Glutamatergic neuron (in vitro differentiated cells): ENCODE results near the gene PALD1. TPM values are rescaled to one million over a fixed set of nuclear protein-coding genes. Genes with fewer than 3 reads are reported as not detected.
"Not testable (repeated sequence)": the region's sequence is repeated elsewhere in the genome, so short reads cannot be mapped to it uniquely, and the experiment has no call there.

Source experiments
- DNase-seq: peaks from one replicate; pipeline ENCODE4 v3.0.0; 2022
- H3K27ac Mint-ChIP-seq: one replicate; pipeline ENCODE4 v1.8.0; 2020; ENCODE audit warnings: mild to moderate bottlenecking, mixed read lengths, inconsistent platforms; ENCODE audit not compliant: unreplicated experiment
- H3K27me3 Mint-ChIP-seq: one replicate; pipeline ENCODE4 v1.8.0; 2020; ENCODE audit warnings: mild to moderate bottlenecking, moderate library complexity, mixed read lengths, inconsistent platforms; ENCODE audit not compliant: unreplicated experiment
- H3K36me3 Mint-ChIP-seq: one replicate; pipeline ENCODE4 v1.8.0; 2020; ENCODE audit warnings: mild to moderate bottlenecking, mixed read lengths, inconsistent platforms; ENCODE audit not compliant: unreplicated experiment
- H3K4me1 Mint-ChIP-seq: one replicate; pipeline ENCODE4 v1.8.0; 2020; ENCODE audit warnings: mild to moderate bottlenecking, low read depth, mixed read lengths, inconsistent platforms; ENCODE audit not compliant: unreplicated experiment
- H3K4me3 Mint-ChIP-seq: one replicate; pipeline ENCODE4 v1.8.0; 2020; ENCODE audit warnings: mild to moderate bottlenecking, mixed read lengths, inconsistent platforms; ENCODE audit not compliant: unreplicated experiment
- H3K9me3 Mint-ChIP-seq: one replicate; pipeline ENCODE4 v1.8.0; 2020; ENCODE audit warnings: mild to moderate bottlenecking, moderate library complexity, mixed read lengths, inconsistent platforms; ENCODE audit not compliant: unreplicated experiment
- total RNA-seq: library from RNA; stranded (reverse); fragmentation: NEBNext Ultra II Directional; extraction: Animal tissue kit (Norgen Biotek cat#: 25700); gene quantifications from one replicate; pipeline ENCODE4 v1.2.1, GENCODE V29; 2021; ENCODE audit not compliant: unreplicated experiment
- TF ChIP-seq, protein P1 (sequence below): fragments of 200-600 bp; sonication (generic); IDR thresholded peaks from one replicate; pipeline ENCODE4 v1.5.0; 2021; ENCODE audit not compliant: partially characterized antibody, unreplicated experiment

The PALD1 gene
- total RNA-seq, 1 donor from 2014 or later, result 15.5 TPM

DNA sequence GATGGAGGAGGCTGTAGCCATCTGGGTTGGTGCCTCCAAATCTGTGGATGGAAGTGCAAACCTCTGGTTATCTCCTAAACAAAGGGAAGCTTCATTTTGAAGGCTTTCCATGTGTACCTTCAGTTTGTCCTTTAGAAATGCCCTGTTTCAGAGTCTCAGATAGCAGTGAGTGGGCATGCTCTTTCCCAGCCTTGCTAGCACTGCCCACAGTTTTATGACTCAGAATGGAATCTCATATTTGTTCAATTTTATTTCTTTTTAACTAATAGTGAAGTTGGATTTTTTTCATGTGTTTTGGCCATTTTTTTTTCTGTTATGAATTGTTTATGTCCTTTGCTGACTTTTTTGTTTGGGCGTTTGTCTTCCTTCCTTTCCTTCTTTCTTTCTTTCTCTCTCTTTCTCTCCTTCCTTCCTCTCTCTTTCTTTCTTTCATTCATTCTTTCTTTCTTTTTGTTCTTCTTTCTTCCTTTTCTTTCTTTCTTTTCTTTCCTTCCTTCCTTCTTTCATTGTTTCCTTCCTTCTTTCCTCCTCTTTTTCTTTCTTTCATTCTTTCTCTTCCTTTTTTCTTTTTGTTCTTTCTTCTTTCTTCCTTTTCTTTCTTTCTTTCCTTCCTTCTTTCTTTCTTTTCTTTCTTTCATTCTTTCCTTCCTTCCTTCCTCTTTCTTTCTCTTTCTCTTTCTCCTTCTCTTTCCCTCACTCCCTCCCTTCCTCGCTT is 98.4 kb downstream of the PALD1 start:
- H3K9me3 Mint-ChIP-seq, result peaks cover 1% of the 10 kb centered on the region
- H3K4me3 Mint-ChIP-seq, result no peak overlapping the region
- no peaks in the 10 kb centered on the region for H3K4me1 Mint-ChIP-seq
- H3K27ac Mint-ChIP-seq, result no peak overlapping the region
- H3K36me3 Mint-ChIP-seq, result no peaks in the 10 kb centered on the region
- TF ChIP-seq, protein P1, sequence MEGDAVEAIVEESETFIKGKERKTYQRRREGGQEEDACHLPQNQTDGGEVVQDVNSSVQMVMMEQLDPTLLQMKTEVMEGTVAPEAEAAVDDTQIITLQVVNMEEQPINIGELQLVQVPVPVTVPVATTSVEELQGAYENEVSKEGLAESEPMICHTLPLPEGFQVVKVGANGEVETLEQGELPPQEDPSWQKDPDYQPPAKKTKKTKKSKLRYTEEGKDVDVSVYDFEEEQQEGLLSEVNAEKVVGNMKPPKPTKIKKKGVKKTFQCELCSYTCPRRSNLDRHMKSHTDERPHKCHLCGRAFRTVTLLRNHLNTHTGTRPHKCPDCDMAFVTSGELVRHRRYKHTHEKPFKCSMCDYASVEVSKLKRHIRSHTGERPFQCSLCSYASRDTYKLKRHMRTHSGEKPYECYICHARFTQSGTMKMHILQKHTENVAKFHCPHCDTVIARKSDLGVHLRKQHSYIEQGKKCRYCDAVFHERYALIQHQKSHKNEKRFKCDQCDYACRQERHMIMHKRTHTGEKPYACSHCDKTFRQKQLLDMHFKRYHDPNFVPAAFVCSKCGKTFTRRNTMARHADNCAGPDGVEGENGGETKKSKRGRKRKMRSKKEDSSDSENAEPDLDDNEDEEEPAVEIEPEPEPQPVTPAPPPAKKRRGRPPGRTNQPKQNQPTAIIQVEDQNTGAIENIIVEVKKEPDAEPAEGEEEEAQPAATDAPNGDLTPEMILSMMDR, result no peak
- DNase-seq, result no peak
- peaks cover 3% of the 10 kb centered on the region for H3K27me3 Mint-ChIP-seq

DNA sequence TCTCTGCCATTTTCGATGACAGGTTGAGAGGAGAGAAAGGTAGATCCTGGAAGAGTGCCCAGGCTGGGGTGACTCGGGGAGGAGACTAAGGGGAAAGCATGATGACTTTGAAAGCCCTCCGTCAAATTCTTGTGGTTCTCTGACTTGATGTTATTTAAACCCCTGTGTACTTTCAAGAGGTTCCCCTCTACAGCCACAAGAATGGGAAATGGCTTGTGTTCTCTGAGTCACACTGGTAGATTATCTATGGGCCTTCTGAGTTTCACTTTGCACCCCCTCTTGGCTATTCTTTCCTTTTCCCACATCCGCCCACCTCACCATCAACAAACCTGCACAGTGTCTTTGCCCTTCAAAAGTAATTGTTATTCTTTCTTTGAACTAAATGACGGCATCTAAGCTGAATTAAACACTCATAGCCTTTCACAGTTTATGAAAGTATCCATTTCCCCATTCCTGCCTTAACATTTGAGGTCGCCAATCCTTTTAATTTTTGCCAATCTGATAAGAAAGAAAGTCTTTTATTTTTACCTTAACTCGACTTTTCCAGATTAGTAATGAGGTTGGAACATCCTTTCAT is 99.9 kb downstream of the PALD1 start:
- no peak for DNase-seq
- H3K27ac Mint-ChIP-seq, result no peak overlapping the region
- H3K4me3 Mint-ChIP-seq, result no peak overlapping the region
- peaks cover 3% of the 10 kb centered on the region for H3K4me1 Mint-ChIP-seq
- TF ChIP-seq, protein P1, result no peak
- H3K36me3 Mint-ChIP-seq, result no peaks in the 10 kb centered on the region
- H3K27me3 Mint-ChIP-seq, result peaks cover 3% of the 10 kb centered on the region
- H3K9me3 Mint-ChIP-seq, result peaks cover 1% of the 10 kb centered on the region

- H3K4me3 Mint-ChIP-seq, result no peak overlapping the region
- H3K27ac Mint-ChIP-seq, result no peak overlapping the region
- TF ChIP-seq, protein P1, result no peak
- no peak for DNase-seq
- H3K9me3 Mint-ChIP-seq, result peaks cover 1% of the 10 kb centered on the region
- H3K4me1 Mint-ChIP-seq, result peaks cover 13% of the 10 kb centered on the region
- no peaks in the 10 kb centered on the region for H3K36me3 Mint-ChIP-seq
- H3K27me3 Mint-ChIP-seq, result peaks cover 3% of the 10 kb centered on the region
Observed at GRCh38 chr10:70579234-70580002, 100.9 kb downstream of the PALD1 start.

DNA sequence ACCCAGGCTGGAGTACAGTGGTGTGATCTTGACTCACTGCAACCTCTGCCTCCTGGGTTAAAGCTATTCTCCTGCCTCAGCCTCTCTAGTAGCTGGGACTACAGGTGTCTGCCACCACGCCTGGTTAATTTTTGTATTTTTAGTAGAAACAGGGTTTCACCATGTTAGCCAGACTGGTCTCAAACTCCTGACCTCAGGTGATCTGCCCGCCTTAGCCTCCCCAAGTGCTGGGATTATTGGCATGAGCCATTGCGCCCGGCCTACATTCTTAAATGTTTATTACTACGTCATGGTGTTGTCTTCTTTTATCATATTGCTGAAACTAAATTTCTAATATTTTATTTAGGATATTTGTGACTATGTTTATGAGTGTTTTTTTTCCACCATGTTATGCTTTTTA is 102.6 kb downstream of the PALD1 start:
- H3K4me3 Mint-ChIP-seq, DNase-seq, H3K9me3 Mint-ChIP-seq, H3K27ac Mint-ChIP-seq, H3K27me3 Mint-ChIP-seq, H3K36me3 Mint-ChIP-seq: not testable (repeated sequence)
- H3K4me1 Mint-ChIP-seq, result peaks cover 22% of the 10 kb centered on the region

GRCh38 chr10:70582793-70583668 is 104.5 kb downstream of the PALD1 start:
- Mint-ChIP-seq H3K4me3 (no peak overlapping the region), H3K27ac (peak overlapping the region; percentile 87), H3K9me3 (peaks cover 1% of the 10 kb centered on the region), H3K27me3 (peaks cover 9% of the 10 kb centered on the region), H3K4me1 (peaks cover 26% of the 10 kb centered on the region), H3K36me3 (no peaks in the 10 kb centered on the region)
- no peak for DNase-seq
- TF ChIP-seq, protein P1, result no peak
